GM23338 (cell line): ENCODE data around the gene CSTF2T. TPM values are rescaled to one million over a fixed set of nuclear protein-coding genes. Genes with fewer than 3 reads are reported as not detected.

Experiments used
- ATAC-seq: fragments of 200-7000 bp; cut with Tn5 transposase; 3 replicates; pipeline ENCODE4 v1.9.1; 2020
- DNase-seq: peaks from one replicate; pipeline ENCODE4 v3.0.0-alpha.2; 2015; ENCODE audit warnings: low spot score
- H2AFZ ChIP-seq: fragments of 200-600 bp; sonication (generic); 2 replicates; pipeline ENCODE4 v1.8.0; 2016; ENCODE audit warnings: antibody characterized with exemption, mild to moderate bottlenecking, moderate library complexity
- H3F3A ChIP-seq: fragments of 200-600 bp; sonication (generic); replicated peaks from 2 replicates; pipeline ENCODE4 v1.8.0; 2017; ENCODE audit warnings: antibody characterized with exemption, mixed run types, low read depth
- H3K27ac ChIP-seq: fragments of 200-600 bp; sonication (generic); 2 replicates; pipeline ENCODE4 v1.6.1; 2016; ENCODE audit warnings: low read depth
- H3K27me3 ChIP-seq: fragments of 200-600 bp; sonication (generic); 2 replicates; pipeline ENCODE4 v1.8.0; 2016; ENCODE audit warnings: mild to moderate bottlenecking, mixed run types, moderate library complexity; ENCODE audit not compliant: insufficient read depth
- H3K36me3 ChIP-seq: fragments of 200-600 bp; sonication (generic); 2 replicates; pipeline ENCODE4 v1.8.0; 2016; ENCODE audit warnings: mild to moderate bottlenecking; ENCODE audit not compliant: insufficient read depth
- H3K4me1 ChIP-seq: fragments of 200-600 bp; sonication (generic); 2 replicates; pipeline ENCODE4 v1.8.0; 2016; ENCODE audit warnings: mild to moderate bottlenecking, moderate library complexity; ENCODE audit not compliant: insufficient read depth
- H3K4me2 ChIP-seq: fragments of 200-600 bp; sonication (generic); 2 replicates; pipeline ENCODE4 v1.7.1; 2017; ENCODE audit warnings: mixed run types
- H3K4me3 ChIP-seq: fragments of 200-600 bp; sonication (generic); 2 replicates; pipeline ENCODE4 v1.6.1; 2016; ENCODE audit warnings: mixed run types
- H3K79me2 ChIP-seq: fragments of 200-600 bp; sonication (generic); replicated peaks from 2 replicates; pipeline ENCODE4 v1.8.0; 2017; ENCODE audit warnings: mild to moderate bottlenecking; ENCODE audit not compliant: insufficient read depth
- H3K9me2 ChIP-seq: fragments of 200-600 bp; sonication (generic); 2 replicates; pipeline ENCODE4 v1.8.0; 2017; ENCODE audit not compliant: insufficient read depth
- H4K20me1 ChIP-seq: fragments of 200-600 bp; sonication (generic); replicated peaks from 2 replicates; pipeline ENCODE4 v1.8.0; 2017; ENCODE audit warnings: mild to moderate bottlenecking; ENCODE audit not compliant: insufficient read depth
- H3K27ac Mint-ChIP-seq: 2 replicates; pipeline ENCODE4 v1.8.0; 2020; ENCODE audit warnings: inconsistent platforms, mild to moderate bottlenecking, moderate library complexity, mixed read lengths
- H3K27me3 Mint-ChIP-seq: 3 replicates; pipeline ENCODE4 v1.8.0; 2022; ENCODE audit warnings: low read depth, mild to moderate bottlenecking, moderate library complexity, mixed read lengths, inconsistent platforms; ENCODE audit not compliant: insufficient read depth, poor library complexity
- H3K36me3 Mint-ChIP-seq: 3 replicates; pipeline ENCODE4 v1.8.0; 2021; ENCODE audit warnings: low read depth, mild to moderate bottlenecking, inconsistent platforms, moderate library complexity, mixed read lengths
- H3K4me1 Mint-ChIP-seq: 3 replicates; pipeline ENCODE4 v1.8.0; 2020; ENCODE audit warnings: mild to moderate bottlenecking, inconsistent platforms, mixed read lengths
- H3K4me3 Mint-ChIP-seq: 3 replicates; pipeline ENCODE4 v1.8.0; 2021; ENCODE audit warnings: moderate library complexity, mild to moderate bottlenecking, inconsistent platforms, mixed read lengths
- H3K9me3 Mint-ChIP-seq: 3 replicates; pipeline ENCODE4 v1.8.0; 2020; ENCODE audit warnings: moderate library complexity, mild to moderate bottlenecking, inconsistent platforms, mixed read lengths
- CREB1 ChIP-seq: fragments of 250-450 bp; sonication (Bioruptor Pico); IDR thresholded peaks from 2 replicates; pipeline ENCODE4 v1.5.0; 2020; ENCODE audit warnings: low read depth, mild to moderate bottlenecking, moderate library complexity
- EZH2 ChIP-seq: fragments of 200-600 bp; sonication (generic); IDR thresholded peaks from one replicate; pipeline ENCODE4 v1.8.0; 2017; ENCODE audit warnings: antibody characterized with exemption, mild to moderate bottlenecking, low read depth; ENCODE audit not compliant: unreplicated experiment
- EZH2phosphoT487 ChIP-seq: fragments of 200-600 bp; sonication (generic); IDR thresholded peaks from one replicate; pipeline ENCODE4 v1.8.1; 2018; ENCODE audit warnings: antibody characterized with exemption; ENCODE audit not compliant: unreplicated experiment
- JUNB ChIP-seq: IDR thresholded peaks from one replicate; pipeline ENCODE4 v1.6.1; 2016; ENCODE audit warnings: antibody characterized with exemption; ENCODE audit not compliant: unreplicated experiment
- NANOG ChIP-seq: IDR thresholded peaks from 2 replicates; pipeline ENCODE4 v1.6.1; 2016; ENCODE audit warnings: antibody characterized with exemption, borderline replicate concordance
- POLR2AphosphoS5 ChIP-seq: IDR thresholded peaks from 2 replicates; pipeline ENCODE4 v1.6.1; 2016; ENCODE audit warnings: antibody characterized with exemption, low read depth
- REST ChIP-seq: IDR thresholded peaks from one replicate; pipeline ENCODE4 v1.6.1; 2018; ENCODE audit warnings: antibody characterized with exemption; ENCODE audit not compliant: unreplicated experiment
- STAT1 ChIP-seq: IDR thresholded peaks from one replicate; pipeline ENCODE4 v1.6.1; 2016; ENCODE audit warnings: antibody characterized with exemption; ENCODE audit not compliant: unreplicated experiment
- ZNF114 ChIP-seq: fragments of 250-450 bp; sonication (Bioruptor Pico); IDR thresholded peaks from 2 replicates; pipeline ENCODE4 v1.5.0; 2020; ENCODE audit warnings: mild to moderate bottlenecking, moderate library complexity
- ZNF331 ChIP-seq: fragments of 250-450 bp; sonication (Bioruptor Pico); IDR thresholded peaks from 2 replicates; pipeline ENCODE4 v1.5.0; 2020; ENCODE audit warnings: low read depth, mild to moderate bottlenecking, moderate library complexity
- polyA plus RNA-seq: library from polyadenylated mRNA; unstranded; fragments of >200 nt; fragmentation: Nextera tagmentation; extraction: Ambion mirVana; gene quantifications from 2 replicates; pipeline ENCODE4 v1.2.1, GENCODE V29; 2016
- total RNA-seq: library from RNA; depleted of rRNA; stranded (reverse); fragments of >200 nt; shearing (Covaris generic); gene quantifications from 2 replicates; pipeline ENCODE4 v1.2.3, GENCODE V29; 2014
- TF ChIP-seq, protein P1 (sequence below), 2 experiments: fragments of 200-600 bp in 1 of 2; sonication (generic) in 1 of 2; conservative IDR thresholded peaks; 2 replicates each; pipeline versions ENCODE4 v1.5.1 to v1.6.1; 2016 to 2017; ENCODE audit warnings: antibody characterized with exemption in 2 of 2, low read depth in 2 of 2, mild to moderate bottlenecking in 2 of 2, moderate library complexity in 1 of 2

The CSTF2T gene
- total and polyA plus RNA-seq, 2 experiments from 2014 or later, result 9.8 to 31.9 TPM

DNA sequence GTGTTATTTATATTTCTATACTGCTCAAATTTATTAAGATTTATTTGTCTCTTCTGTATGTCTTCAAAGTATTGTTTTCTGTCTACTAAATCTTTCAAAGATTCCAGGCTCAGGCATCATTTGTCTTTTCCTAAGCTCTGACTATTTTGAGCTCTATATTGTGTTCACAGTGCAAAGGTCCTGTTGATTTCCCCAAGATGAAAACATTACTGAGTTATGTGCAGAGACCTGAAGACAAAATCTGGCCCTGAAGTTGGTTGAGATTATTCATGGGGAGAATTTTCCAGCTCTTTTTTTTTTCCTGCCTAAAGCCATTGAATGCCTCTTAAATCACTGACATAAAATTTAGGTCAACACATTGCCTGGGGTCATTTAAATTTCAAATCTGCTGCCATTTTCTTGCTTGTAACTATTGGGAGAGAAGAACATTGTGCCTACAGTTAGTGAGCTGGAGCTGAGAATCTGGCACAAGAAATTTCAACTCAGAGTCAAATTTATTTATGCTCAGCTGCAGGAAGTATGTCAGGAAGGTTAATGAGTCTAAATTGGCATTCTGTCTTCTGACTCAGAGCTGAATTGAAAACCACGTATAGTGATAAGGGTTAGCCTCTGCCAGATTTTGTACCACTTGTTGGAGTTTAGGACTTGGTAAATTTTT is 31.6 kb downstream of the CSTF2T start:
- peaks cover 4% of the 10 kb centered on the region; the same call in 2 of the 3 replicates for H3K4me1 Mint-ChIP-seq
- TF ChIP-seq NANOG (no peak), EZH2 (no peak), JUNB (no peak), ZNF331 (CRISPR knock-in tag) (no peak), CREB1 (CRISPR knock-in tag) (no peak), ZNF114 (CRISPR knock-in tag) (no peak), EZH2phosphoT487 (no peak)
- Histone ChIP-seq H3K27me3 (no peaks in the 10 kb centered on the region), H3K27ac (no peak overlapping the region), H3F3A (no peaks in the 10 kb centered on the region), H4K20me1 (no peaks in the 10 kb centered on the region), H3K79me2 (no peaks in the 10 kb centered on the region), H3K9me2 (no peaks in the 10 kb centered on the region), H3K4me1 (no peaks in the 10 kb centered on the region), H2AFZ (no peak overlapping the region), H3K4me2 (no peak overlapping the region), H3K36me3 (0 out of 2 replicates have a peak, but pooled peaks cover 5% of the 10 kb centered on the region), H3K4me3 (no peak overlapping the region)
- no peak for ATAC-seq
- no peak for DNase-seq
- H3K36me3 Mint-ChIP-seq, result peaks cover 14% of the 10 kb centered on the region; the same call in 1 of the 3 replicates
- peaks cover 15% of the 10 kb centered on the region for H3K9me3 Mint-ChIP-seq
- H3K27ac Mint-ChIP-seq, result no peak overlapping the region
- no peak overlapping the region for H3K4me3 Mint-ChIP-seq
- H3K27me3 Mint-ChIP-seq, result no peaks in the 10 kb centered on the region

GRCh38 chr10:51666456-51666855 is 32.9 kb downstream of the CSTF2T start:
- TF ChIP-seq EZH2 (no peak), ZNF331 (CRISPR knock-in tag) (no peak), STAT1 (no peak), ZNF114 (CRISPR knock-in tag) (no peak), POLR2AphosphoS5 (no peak), REST (no peak)
- TF ChIP-seq, protein P1, sequence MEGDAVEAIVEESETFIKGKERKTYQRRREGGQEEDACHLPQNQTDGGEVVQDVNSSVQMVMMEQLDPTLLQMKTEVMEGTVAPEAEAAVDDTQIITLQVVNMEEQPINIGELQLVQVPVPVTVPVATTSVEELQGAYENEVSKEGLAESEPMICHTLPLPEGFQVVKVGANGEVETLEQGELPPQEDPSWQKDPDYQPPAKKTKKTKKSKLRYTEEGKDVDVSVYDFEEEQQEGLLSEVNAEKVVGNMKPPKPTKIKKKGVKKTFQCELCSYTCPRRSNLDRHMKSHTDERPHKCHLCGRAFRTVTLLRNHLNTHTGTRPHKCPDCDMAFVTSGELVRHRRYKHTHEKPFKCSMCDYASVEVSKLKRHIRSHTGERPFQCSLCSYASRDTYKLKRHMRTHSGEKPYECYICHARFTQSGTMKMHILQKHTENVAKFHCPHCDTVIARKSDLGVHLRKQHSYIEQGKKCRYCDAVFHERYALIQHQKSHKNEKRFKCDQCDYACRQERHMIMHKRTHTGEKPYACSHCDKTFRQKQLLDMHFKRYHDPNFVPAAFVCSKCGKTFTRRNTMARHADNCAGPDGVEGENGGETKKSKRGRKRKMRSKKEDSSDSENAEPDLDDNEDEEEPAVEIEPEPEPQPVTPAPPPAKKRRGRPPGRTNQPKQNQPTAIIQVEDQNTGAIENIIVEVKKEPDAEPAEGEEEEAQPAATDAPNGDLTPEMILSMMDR (conservative IDR thresholded peaks at IDR 0.05; ENCODE audit: low read depth in 2 of 2), result no peak
- H3K27me3 ChIP-seq, result no peaks in the 10 kb centered on the region
- H3K27ac ChIP-seq, result no peak overlapping the region
- H3K4me3 ChIP-seq, result no peak overlapping the region
- H3K4me1 Mint-ChIP-seq, result peaks cover 4% of the 10 kb centered on the region; the same call in 2 of the 3 replicates
- H3F3A ChIP-seq, result no peaks in the 10 kb centered on the region
- H3K27ac Mint-ChIP-seq, result no peak overlapping the region
- DNase-seq (no peak), ATAC-seq (no peak)
- peaks cover 4% of the 10 kb centered on the region for H3K9me3 Mint-ChIP-seq
- H3K4me1 ChIP-seq, result no peaks in the 10 kb centered on the region
- H3K36me3 Mint-ChIP-seq, result 0 out of 3 replicates have a peak, but pooled peaks cover 4% of the 10 kb centered on the region
- no peaks in the 10 kb centered on the region for H3K27me3 Mint-ChIP-seq
- H3K4me3 Mint-ChIP-seq, result no peak overlapping the region
- no peaks in the 10 kb centered on the region for H3K79me2 ChIP-seq
- no peaks in the 10 kb centered on the region for H4K20me1 ChIP-seq
- H3K9me2 ChIP-seq, result no peaks in the 10 kb centered on the region
- no peak overlapping the region for H3K4me2 ChIP-seq
- H2AFZ ChIP-seq, result no peak overlapping the region
- H3K36me3 ChIP-seq, result no peaks in the 10 kb centered on the region
